Retinal pigment epithelial cell (primary cell): ENCODE results near the gene C22orf31.

ENCODE experiments used
- DNase-seq: peaks from one replicate; pipeline ENCODE4 v3.0.0-alpha.2; 2010; ENCODE audit warnings: low read depth
- H3K4me3 ChIP-seq: 2 replicates; pipeline ENCODE4 v1.5.1; 2011; ENCODE audit warnings: mild to moderate bottlenecking, low read length, control low read depth, moderate library complexity
- CTCF ChIP-seq: conservative IDR thresholded peaks from 2 replicates; pipeline ENCODE4 v1.5.1; 2011; ENCODE audit warnings: low read depth, low read length, control low read depth, inconsistent platforms

C22orf31 gene

GRCh38 chr22:29026579-29026978, 35.1 kb downstream of the C22orf31 start:
- no peak for DNase-seq
- no peak overlapping the region for H3K4me3 ChIP-seq
- no peak for TF ChIP-seq CTCF

- no peak for DNase-seq
- TF ChIP-seq CTCF: no peak
- no peak overlapping the region for H3K4me3 ChIP-seq
Measured at GRCh38 chr22:29023172-29023796, 38.3 kb downstream of the C22orf31 start.

GRCh38 chr22:29022101-29022817, 39.4 kb downstream of the C22orf31 start:
- no peak overlapping the region for H3K4me3 ChIP-seq
- DNase-seq: no peak
- TF ChIP-seq CTCF: no peak

GRCh38 chr22:29018293-29019189, 43.1 kb downstream of the C22orf31 start:
- H3K4me3 ChIP-seq: no peak overlapping the region
- TF ChIP-seq CTCF: no peak
- DNase-seq: no peak

- no peak for DNase-seq
- no peak for TF ChIP-seq CTCF
- H3K4me3 ChIP-seq: no peak overlapping the region
Measured at GRCh38 chr22:29016067-29016938, 45.3 kb downstream of the C22orf31 start.

- no peak for TF ChIP-seq CTCF
- no peak overlapping the region for H3K4me3 ChIP-seq
- DNase-seq: no peak
Measured at GRCh38 chr22:29014773-29015172, 46.9 kb downstream of the C22orf31 start.
